HepG2 (cell line): Measurements from ENCODE around the gene MARF1. TPM values are rescaled to one million over a fixed set of nuclear protein-coding genes. Genes with fewer than 3 reads are reported as not detected.

Experiments
- DPF2 ChIP-seq: sonication (generic); formaldehyde crosslinking; IDR thresholded peaks from 2 replicates; pipeline ENCODE4 v1.4.0; 2020; ENCODE audit warnings: mild to moderate bottlenecking, low read depth, missing genetic modification reagents, borderline replicate concordance
- DRAP1 ChIP-seq: IDR thresholded peaks from 2 replicates; pipeline ENCODE4 v1.6.1; 2016; ENCODE audit warnings: missing genetic modification reagents, missing compliant biosample characterization
- ELF3 ChIP-seq: IDR thresholded peaks from 2 replicates; pipeline ENCODE4 v1.6.1; 2016; ENCODE audit warnings: missing genetic modification reagents, missing compliant biosample characterization
- FOXM1 ChIP-seq: sonication (generic); formaldehyde crosslinking; IDR thresholded peaks from 2 replicates; pipeline ENCODE4 v1.5.0; 2020; ENCODE audit warnings: missing genetic modification reagents
- HOXA3 ChIP-seq: sonication (generic); formaldehyde crosslinking; IDR thresholded peaks from 2 replicates; pipeline ENCODE4 v1.5.0; 2020; ENCODE audit warnings: missing genetic modification reagents
- MED1 ChIP-seq: sonication (generic); formaldehyde crosslinking; IDR thresholded peaks from 2 replicates; pipeline ENCODE4 v1.4.0; 2020; ENCODE audit warnings: missing genetic modification reagents
- PHF8 ChIP-seq: sonication (generic); formaldehyde crosslinking; IDR thresholded peaks from 2 replicates; pipeline ENCODE4 v1.5.0; 2020; ENCODE audit warnings: missing genetic modification reagents
- RNF2 ChIP-seq: fragments of 450-650 bp; conservative IDR thresholded peaks from 2 replicates; pipeline ENCODE4 v1.6.1; 2016; ENCODE audit warnings: low read depth
- SATB2 ChIP-seq: sonication (generic); formaldehyde crosslinking; IDR thresholded peaks from 2 replicates; pipeline ENCODE4 v1.5.0; 2020; ENCODE audit warnings: missing genetic modification reagents
- SOX5 ChIP-seq: IDR thresholded peaks from 2 replicates; pipeline ENCODE4 v1.6.1; 2016; ENCODE audit warnings: borderline replicate concordance
- ZBTB38 ChIP-seq: sonication (generic); formaldehyde crosslinking; IDR thresholded peaks from 2 replicates; pipeline ENCODE4 v1.5.1; 2020; ENCODE audit warnings: mild to moderate bottlenecking, missing genetic modification reagents
- ZBTB7B ChIP-seq: sonication (generic); formaldehyde crosslinking; IDR thresholded peaks from 2 replicates; pipeline ENCODE4 v1.4.0; 2020; ENCODE audit warnings: missing genetic modification reagents
- ZFP36L2 ChIP-seq: sonication (generic); formaldehyde crosslinking; IDR thresholded peaks from 2 replicates; pipeline ENCODE4 v1.4.0; 2020; ENCODE audit warnings: missing genetic modification reagents
- ZFYVE20 ChIP-seq: sonication (generic); formaldehyde crosslinking; IDR thresholded peaks from 2 replicates; pipeline ENCODE4 v1.8.0; 2023; ENCODE audit warnings: low read depth, mild to moderate bottlenecking, moderate library complexity, missing genetic modification reagents, borderline replicate concordance
- ZNF543 ChIP-seq: sonication (generic); formaldehyde crosslinking; IDR thresholded peaks from 2 replicates; pipeline ENCODE4 v1.4.0; 2020; ENCODE audit warnings: mild to moderate bottlenecking, missing genetic modification reagents
- ZNF616 ChIP-seq: sonication (generic); formaldehyde crosslinking; IDR thresholded peaks from 2 replicates; pipeline ENCODE4 v1.5.0; 2020; ENCODE audit warnings: low read depth, mild to moderate bottlenecking, missing genetic modification reagents
- ZNF792 ChIP-seq: IDR thresholded peaks from 2 replicates; pipeline ENCODE4 v1.6.1; 2016
- polyA plus RNA-seq, 8 experiments: library from polyadenylated mRNA; depleted of rRNA in 3 of 8; stranded (reverse) in 7 of 8; unstranded in 1 of 8; fragments of >200 nt; fragmentation: Illumina TruSeq in 4 of 8; extraction: Trizol in 4 of 8; gene quantifications; 2 replicates each; pipeline versions ENCODE4 v1.2.1 to v1.2.3, GENCODE V29; 2011 to 2016; ENCODE audit warnings: low read depth in 4 of 8, missing spikeins in 1 of 8, mixed read lengths in 1 of 8; ENCODE audit not compliant: insufficient read depth in 1 of 8
- total RNA-seq, 5 experiments: library from RNA; depleted of rRNA; stranded (reverse); fragments of >200 nt; fragmentation: Illumina TruSeq; extraction: Trizol; gene quantifications; 2 replicates each; pipeline ENCODE4 v1.2.3, GENCODE V29; 2016; ENCODE audit warnings: low read depth in 1 of 5
- TF ChIP-seq, protein P1 (sequence below): sonication (generic); formaldehyde crosslinking; IDR thresholded peaks from 2 replicates; pipeline ENCODE4 v1.5.1; 2020; ENCODE audit warnings: mild to moderate bottlenecking, missing genetic modification reagents, borderline replicate concordance
- TF ChIP-seq, protein P2 (sequence below): sonication (generic); formaldehyde crosslinking; conservative IDR thresholded peaks from 2 replicates; pipeline ENCODE4 v1.8.0; 2022; ENCODE audit warnings: low read depth, missing genetic modification reagents
- TF ChIP-seq, protein P3 (sequence below): sonication (generic); formaldehyde crosslinking; IDR thresholded peaks from 2 replicates; pipeline ENCODE4 v1.5.1; 2020; ENCODE audit warnings: mild to moderate bottlenecking, missing genetic modification reagents, moderate library complexity

Gene MARF1
- total and polyA plus RNA-seq, 2 of the 13 experiments (the other 11 are each of a cell fraction or from before 2014, with no cell fraction given): 8.7 to 20.7 TPM

DNA sequence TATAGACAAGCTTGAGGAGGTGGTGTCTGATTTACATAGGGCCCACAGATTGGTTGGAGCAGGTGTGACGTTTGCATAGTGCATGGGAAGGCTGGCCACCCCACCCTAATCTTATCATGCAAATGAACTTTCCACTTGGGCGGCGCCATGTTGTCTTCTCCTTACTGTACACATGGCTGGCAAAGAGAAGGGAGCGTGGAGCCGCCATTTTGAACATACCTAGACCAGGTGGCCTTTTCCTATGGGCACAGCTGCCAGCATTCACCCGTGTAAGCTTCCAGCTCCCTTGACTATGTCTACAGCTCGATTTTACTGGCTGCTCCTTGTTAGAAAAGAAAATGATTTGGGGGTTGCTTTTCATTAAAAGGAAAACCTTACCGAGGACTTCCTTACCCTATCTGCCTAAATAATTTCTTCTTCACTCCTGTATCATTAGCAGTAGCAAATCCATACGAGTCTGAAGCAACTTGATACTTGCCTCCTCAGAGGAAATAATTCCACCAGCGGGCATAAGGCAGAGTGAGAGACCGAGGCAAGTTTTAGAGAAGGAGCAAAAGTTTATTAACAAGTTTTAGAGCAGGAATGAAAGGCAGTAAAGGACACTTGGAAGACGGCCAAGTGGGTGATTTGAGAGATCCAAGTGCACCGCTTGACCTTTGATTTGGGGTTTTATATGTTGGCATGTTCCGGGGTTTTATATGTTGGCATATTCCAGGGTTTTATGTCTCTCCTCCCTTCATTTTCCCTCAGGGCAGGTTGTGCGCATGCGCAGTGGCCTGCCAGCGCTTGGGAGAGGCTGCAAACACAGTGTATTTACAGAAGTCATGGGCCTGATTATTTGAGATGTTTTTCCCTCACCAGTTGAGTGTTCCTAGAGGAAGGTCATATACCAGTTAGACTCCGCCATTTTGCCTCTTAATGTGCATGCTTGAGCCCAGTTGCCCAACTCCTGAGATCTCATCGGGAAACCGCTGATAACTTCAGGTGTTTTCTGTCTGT, 65.7 kb downstream of the MARF1 start (continued):
- TF ChIP-seq, protein P1, sequence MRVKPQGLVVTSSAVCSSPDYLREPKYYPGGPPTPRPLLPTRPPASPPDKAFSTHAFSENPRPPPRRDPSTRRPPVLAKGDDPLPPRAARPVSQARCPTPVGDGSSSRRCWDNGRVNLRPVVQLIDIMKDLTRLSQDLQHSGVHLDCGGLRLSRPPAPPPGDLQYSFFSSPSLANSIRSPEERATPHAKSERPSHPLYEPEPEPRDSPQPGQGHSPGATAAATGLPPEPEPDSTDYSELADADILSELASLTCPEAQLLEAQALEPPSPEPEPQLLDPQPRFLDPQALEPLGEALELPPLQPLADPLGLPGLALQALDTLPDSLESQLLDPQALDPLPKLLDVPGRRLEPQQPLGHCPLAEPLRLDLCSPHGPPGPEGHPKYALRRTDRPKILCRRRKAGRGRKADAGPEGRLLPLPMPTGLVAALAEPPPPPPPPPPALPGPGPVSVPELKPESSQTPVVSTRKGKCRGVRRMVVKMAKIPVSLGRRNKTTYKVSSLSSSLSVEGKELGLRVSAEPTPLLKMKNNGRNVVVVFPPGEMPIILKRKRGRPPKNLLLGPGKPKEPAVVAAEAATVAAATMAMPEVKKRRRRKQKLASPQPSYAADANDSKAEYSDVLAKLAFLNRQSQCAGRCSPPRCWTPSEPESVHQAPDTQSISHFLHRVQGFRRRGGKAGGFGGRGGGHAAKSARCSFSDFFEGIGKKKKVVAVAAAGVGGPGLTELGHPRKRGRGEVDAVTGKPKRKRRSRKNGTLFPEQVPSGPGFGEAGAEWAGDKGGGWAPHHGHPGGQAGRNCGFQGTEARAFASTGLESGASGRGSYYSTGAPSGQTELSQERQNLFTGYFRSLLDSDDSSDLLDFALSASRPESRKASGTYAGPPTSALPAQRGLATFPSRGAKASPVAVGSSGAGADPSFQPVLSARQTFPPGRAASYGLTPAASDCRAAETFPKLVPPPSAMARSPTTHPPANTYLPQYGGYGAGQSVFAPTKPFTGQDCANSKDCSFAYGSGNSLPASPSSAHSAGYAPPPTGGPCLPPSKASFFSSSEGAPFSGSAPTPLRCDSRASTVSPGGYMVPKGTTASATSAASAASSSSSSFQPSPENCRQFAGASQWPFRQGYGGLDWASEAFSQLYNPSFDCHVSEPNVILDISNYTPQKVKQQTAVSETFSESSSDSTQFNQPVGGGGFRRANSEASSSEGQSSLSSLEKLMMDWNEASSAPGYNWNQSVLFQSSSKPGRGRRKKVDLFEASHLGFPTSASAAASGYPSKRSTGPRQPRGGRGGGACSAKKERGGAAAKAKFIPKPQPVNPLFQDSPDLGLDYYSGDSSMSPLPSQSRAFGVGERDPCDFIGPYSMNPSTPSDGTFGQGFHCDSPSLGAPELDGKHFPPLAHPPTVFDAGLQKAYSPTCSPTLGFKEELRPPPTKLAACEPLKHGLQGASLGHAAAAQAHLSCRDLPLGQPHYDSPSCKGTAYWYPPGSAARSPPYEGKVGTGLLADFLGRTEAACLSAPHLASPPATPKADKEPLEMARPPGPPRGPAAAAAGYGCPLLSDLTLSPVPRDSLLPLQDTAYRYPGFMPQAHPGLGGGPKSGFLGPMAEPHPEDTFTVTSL: no peak
- TF ChIP-seq HOXA3 (CRISPR knock-in tag): peak; percentile 48; the same call in 1 of the 2 replicates
- no peak for TF ChIP-seq FOXM1 (CRISPR knock-in tag)
- peak; percentile 40; the same call in 1 of the 2 replicates for TF ChIP-seq ZBTB38 (CRISPR knock-in tag)
- TF ChIP-seq ZNF616 (CRISPR knock-in tag): no peak
- TF ChIP-seq PHF8 (CRISPR knock-in tag): no peak
- TF ChIP-seq, protein P2, sequence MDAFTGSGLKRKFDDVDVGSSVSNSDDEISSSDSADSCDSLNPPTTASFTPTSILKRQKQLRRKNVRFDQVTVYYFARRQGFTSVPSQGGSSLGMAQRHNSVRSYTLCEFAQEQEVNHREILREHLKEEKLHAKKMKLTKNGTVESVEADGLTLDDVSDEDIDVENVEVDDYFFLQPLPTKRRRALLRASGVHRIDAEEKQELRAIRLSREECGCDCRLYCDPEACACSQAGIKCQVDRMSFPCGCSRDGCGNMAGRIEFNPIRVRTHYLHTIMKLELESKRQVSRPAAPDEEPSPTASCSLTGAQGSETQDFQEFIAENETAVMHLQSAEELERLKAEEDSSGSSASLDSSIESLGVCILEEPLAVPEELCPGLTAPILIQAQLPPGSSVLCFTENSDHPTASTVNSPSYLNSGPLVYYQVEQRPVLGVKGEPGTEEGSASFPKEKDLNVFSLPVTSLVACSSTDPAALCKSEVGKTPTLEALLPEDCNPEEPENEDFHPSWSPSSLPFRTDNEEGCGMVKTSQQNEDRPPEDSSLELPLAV (CRISPR knock-in tag): no peak
- TF ChIP-seq SOX5: no peak
- TF ChIP-seq, protein P3, sequence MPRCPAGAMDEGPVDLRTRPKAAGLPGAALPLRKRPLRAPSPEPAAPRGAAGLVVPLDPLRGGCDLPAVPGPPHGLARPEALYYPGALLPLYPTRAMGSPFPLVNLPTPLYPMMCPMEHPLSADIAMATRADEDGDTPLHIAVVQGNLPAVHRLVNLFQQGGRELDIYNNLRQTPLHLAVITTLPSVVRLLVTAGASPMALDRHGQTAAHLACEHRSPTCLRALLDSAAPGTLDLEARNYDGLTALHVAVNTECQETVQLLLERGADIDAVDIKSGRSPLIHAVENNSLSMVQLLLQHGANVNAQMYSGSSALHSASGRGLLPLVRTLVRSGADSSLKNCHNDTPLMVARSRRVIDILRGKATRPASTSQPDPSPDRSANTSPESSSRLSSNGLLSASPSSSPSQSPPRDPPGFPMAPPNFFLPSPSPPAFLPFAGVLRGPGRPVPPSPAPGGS (CRISPR knock-in tag): no peak
- TF ChIP-seq DPF2 (CRISPR knock-in tag): no peak
- TF ChIP-seq DRAP1 (CRISPR knock-in tag): 0 out of 2 replicates have a peak, but pooled peaks have one; percentile 6
- no peak for TF ChIP-seq RNF2
- no peak for TF ChIP-seq ZFP36L2 (CRISPR knock-in tag)
- TF ChIP-seq ELF3 (CRISPR knock-in tag): 0 out of 2 replicates have a peak, but pooled peaks have one; percentile 11
- no peak for TF ChIP-seq SATB2 (CRISPR knock-in tag)
- no peak for TF ChIP-seq ZFYVE20
- no peak for TF ChIP-seq MED1 (CRISPR knock-in tag)
- no peak for TF ChIP-seq ZNF792 (CRISPR knock-in tag)
- TF ChIP-seq ZNF543 (CRISPR knock-in tag): no peak
- no peak for TF ChIP-seq ZBTB7B (CRISPR knock-in tag)
